Sigmoid colon (tissue), 4 donors: Measurements from ENCODE around the gene FBXW4.

Experiments
- CTCF ChIP-seq, 4 experiments: fragments of 450-650 bp in 3 of 4; fragments of 200-600 bp in 1 of 4; IDR thresholded peaks; one replicate each; pipeline ENCODE4 v1.5.1; 2016 to 2019; ENCODE audit warnings: antibody characterized with exemption in 4 of 4, mild to moderate bottlenecking in 3 of 4, moderate library complexity in 2 of 4
- POLR2A ChIP-seq, 2 donors: fragments of 450-650 bp; IDR thresholded peaks; one replicate each; pipeline ENCODE4 v1.6.1; 2016; ENCODE audit warnings: antibody characterized with exemption in 2 of 2, mild to moderate bottlenecking in 2 of 2, moderate library complexity in 2 of 2
- POLR2AphosphoS5 ChIP-seq, 4 donors: sonication (generic); formaldehyde crosslinking; IDR thresholded peaks; one replicate each; pipeline ENCODE4 v1.6.1; 2017; ENCODE audit warnings: antibody characterized with exemption in 4 of 4

- no peak for TF ChIP-seq POLR2A (IDR thresholded peaks at IDR 0.05)
- no peak for TF ChIP-seq CTCF (IDR thresholded peaks at IDR 0.05)
- TF ChIP-seq POLR2AphosphoS5 (IDR thresholded peaks at IDR 0.05): no peak
Measured at GRCh38 chr10:101597091-101597900, 97.7 kb downstream of the FBXW4 start.
